ENCODE data around the gene MAST2. TPM values are rescaled to one million over a fixed set of nuclear protein-coding genes. Genes with fewer than 3 reads are reported as not detected.

The MAST2 gene
- total and polyA plus RNA-seq, 2 of the 13 experiments (the other 11 are each of a cell fraction or from before 2014, with no cell fraction given): 15.3 to 23.0 TPM

DNA sequence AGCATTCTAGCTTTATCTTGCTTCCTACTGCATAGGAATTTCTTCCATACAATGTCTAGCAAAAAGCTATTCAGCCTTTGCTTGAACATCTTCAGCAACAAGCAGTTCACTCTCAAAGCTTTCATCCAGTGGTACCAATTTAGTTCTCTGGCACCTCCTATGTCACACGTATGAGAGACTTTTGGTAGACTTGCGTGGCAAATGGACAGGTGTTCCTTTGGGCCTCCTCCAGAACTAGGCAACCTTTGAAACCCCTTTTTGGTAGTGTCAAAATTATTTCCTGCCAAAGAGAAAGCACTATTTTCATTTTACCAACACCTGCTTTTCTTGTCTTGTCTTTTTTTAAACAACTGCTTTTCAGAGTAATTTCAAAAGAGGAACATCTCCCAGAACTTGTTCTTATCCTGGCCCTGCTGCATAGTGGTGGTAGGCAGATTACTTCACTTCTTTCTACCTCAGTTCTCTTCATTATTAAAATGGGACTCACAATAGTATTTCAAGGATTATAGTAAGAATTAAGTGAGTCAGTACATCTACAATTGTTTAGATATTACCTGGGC is 122.4 kb downstream of the MAST2 start:
- DNase-seq (ENCODE audit: low spot score): no peak
- ChIA-PET POLR2A (no interaction called here), CTCF (ENCODE audit: low intra/inter-chr PET ratio, low total read pairs) (no interaction called here)
- in situ Hi-C loops (cut with HindIII; ENCODE audit: extremely low pct_ligation_motif_present, low pct_unique_long_range_greater_than_20kb) (no loop called here), intact Hi-C loops (cut with micrococcal nuclease; ENCODE audit: unreplicated experiment) (no loop called here)
- no peak for ATAC-seq
- no peak overlapping the region for H3K27ac ChIP-seq (ENCODE audit: extremely low read length, insufficient read depth, low read length)
- H3K79me2 ChIP-seq (ENCODE audit: insufficient read depth, low read length): no peaks in the 10 kb centered on the region
- H2AFZ ChIP-seq (ENCODE audit: low read length): no peak overlapping the region
- FAIRE-seq: no peak
- H3K4me2 ChIP-seq (ENCODE audit: low read depth, low read length): no peak overlapping the region
- no peaks in the 10 kb centered on the region for H3K27me3 ChIP-seq (ENCODE audit: control insufficient read depth in 1 of 2, insufficient read depth in 2 of 2, low read length in 2 of 2)
- H3K9ac ChIP-seq (ENCODE audit: insufficient read depth, low read depth, low read length): no peak overlapping the region
- no peaks in the 10 kb centered on the region for H3K9me3 ChIP-seq (ENCODE audit: low read length)
- H3K4me3 ChIP-seq (replicated peaks in 1 of 3; ENCODE audit: insufficient read depth in 1 of 3, low read depth in 2 of 3, low read length in 3 of 3): no peak overlapping the region
- H4K20me1 ChIP-seq (ENCODE audit: insufficient read depth, low read length): 0 out of 2 replicates have a peak, but pooled peaks cover 8% of the 10 kb centered on the region
- WGBS (ENCODE audit: low lambda C conversion rate): 97% methylated on average over 2 of the region's 2 CpGs
- H3K4me1 ChIP-seq (ENCODE audit: insufficient read depth, low read length): peaks cover 28% of the 10 kb centered on the region
- BruUV-seq (replicated peaks): no TSS peak
- no peaks in the 10 kb centered on the region for H3K36me3 ChIP-seq (replicated peaks in 1 of 2; ENCODE audit: control insufficient read depth in 1 of 2, insufficient read depth in 2 of 2, low read length in 2 of 2)
- TF ChIP-seq KLF15 (CRISPR knock-in tag; IDR thresholded peaks at IDR 0.05; ENCODE audit: borderline replicate concordance) (no peak), MBD4 (IDR thresholded peaks at IDR 0.05; ENCODE audit: borderline replicate concordance, low read length) (no peak), NFYC (CRISPR knock-in tag; IDR thresholded peaks at IDR 0.05) (no peak), EEA1 (CRISPR knock-in tag; IDR thresholded peaks at IDR 0.05; ENCODE audit: borderline replicate concordance) (no peak), ZNF841 (CRISPR knock-in tag; IDR thresholded peaks at IDR 0.05; ENCODE audit: borderline replicate concordance) (no peak), ZNF207 (IDR thresholded peaks at IDR 0.05; ENCODE audit: borderline replicate concordance) (no peak), SOX13 (IDR thresholded peaks at IDR 0.05) (no peak), SOX13 (CRISPR knock-in tag; conservative IDR thresholded peaks at IDR 0.05 in 1 of 2, IDR thresholded peaks at IDR 0.05 in 1 of 2) (no peak), ZSCAN30 (CRISPR knock-in tag; IDR thresholded peaks at IDR 0.05) (no peak)
- TF ChIP-seq, protein P1, sequence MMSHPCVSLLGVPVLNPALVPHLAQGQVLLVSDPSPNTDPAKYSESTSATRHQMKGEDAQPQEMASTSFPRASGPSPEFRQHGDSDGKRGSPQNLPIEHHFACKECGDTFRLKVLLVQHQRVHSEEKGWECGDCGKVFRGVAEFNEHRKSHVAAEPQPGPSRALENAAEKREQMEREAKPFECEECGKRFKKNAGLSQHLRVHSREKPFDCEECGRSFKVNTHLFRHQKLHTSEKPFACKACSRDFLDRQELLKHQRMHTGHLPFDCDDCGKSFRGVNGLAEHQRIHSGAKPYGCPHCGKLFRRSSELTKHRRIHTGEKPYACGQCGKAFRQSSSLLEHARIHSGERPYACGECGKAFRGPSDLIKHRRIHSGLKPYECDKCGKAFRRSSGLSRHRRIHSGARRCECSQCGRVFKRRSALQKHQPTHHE (CRISPR knock-in tag; IDR thresholded peaks at IDR 0.05; ENCODE audit: borderline replicate concordance): no peak
- TF ChIP-seq, protein P2, sequence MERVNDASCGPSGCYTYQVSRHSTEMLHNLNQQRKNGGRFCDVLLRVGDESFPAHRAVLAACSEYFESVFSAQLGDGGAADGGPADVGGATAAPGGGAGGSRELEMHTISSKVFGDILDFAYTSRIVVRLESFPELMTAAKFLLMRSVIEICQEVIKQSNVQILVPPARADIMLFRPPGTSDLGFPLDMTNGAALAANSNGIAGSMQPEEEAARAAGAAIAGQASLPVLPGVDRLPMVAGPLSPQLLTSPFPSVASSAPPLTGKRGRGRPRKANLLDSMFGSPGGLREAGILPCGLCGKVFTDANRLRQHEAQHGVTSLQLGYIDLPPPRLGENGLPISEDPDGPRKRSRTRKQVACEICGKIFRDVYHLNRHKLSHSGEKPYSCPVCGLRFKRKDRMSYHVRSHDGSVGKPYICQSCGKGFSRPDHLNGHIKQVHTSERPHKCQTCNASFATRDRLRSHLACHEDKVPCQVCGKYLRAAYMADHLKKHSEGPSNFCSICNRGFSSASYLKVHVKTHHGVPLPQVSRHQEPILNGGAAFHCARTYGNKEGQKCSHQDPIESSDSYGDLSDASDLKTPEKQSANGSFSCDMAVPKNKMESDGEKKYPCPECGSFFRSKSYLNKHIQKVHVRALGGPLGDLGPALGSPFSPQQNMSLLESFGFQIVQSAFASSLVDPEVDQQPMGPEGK (CRISPR knock-in tag; IDR thresholded peaks at IDR 0.05): no peak
- TF ChIP-seq, protein P3, sequence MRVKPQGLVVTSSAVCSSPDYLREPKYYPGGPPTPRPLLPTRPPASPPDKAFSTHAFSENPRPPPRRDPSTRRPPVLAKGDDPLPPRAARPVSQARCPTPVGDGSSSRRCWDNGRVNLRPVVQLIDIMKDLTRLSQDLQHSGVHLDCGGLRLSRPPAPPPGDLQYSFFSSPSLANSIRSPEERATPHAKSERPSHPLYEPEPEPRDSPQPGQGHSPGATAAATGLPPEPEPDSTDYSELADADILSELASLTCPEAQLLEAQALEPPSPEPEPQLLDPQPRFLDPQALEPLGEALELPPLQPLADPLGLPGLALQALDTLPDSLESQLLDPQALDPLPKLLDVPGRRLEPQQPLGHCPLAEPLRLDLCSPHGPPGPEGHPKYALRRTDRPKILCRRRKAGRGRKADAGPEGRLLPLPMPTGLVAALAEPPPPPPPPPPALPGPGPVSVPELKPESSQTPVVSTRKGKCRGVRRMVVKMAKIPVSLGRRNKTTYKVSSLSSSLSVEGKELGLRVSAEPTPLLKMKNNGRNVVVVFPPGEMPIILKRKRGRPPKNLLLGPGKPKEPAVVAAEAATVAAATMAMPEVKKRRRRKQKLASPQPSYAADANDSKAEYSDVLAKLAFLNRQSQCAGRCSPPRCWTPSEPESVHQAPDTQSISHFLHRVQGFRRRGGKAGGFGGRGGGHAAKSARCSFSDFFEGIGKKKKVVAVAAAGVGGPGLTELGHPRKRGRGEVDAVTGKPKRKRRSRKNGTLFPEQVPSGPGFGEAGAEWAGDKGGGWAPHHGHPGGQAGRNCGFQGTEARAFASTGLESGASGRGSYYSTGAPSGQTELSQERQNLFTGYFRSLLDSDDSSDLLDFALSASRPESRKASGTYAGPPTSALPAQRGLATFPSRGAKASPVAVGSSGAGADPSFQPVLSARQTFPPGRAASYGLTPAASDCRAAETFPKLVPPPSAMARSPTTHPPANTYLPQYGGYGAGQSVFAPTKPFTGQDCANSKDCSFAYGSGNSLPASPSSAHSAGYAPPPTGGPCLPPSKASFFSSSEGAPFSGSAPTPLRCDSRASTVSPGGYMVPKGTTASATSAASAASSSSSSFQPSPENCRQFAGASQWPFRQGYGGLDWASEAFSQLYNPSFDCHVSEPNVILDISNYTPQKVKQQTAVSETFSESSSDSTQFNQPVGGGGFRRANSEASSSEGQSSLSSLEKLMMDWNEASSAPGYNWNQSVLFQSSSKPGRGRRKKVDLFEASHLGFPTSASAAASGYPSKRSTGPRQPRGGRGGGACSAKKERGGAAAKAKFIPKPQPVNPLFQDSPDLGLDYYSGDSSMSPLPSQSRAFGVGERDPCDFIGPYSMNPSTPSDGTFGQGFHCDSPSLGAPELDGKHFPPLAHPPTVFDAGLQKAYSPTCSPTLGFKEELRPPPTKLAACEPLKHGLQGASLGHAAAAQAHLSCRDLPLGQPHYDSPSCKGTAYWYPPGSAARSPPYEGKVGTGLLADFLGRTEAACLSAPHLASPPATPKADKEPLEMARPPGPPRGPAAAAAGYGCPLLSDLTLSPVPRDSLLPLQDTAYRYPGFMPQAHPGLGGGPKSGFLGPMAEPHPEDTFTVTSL (CRISPR knock-in tag; IDR thresholded peaks at IDR 0.05; ENCODE audit: borderline replicate concordance): no peak
- TF ChIP-seq, protein P4, sequence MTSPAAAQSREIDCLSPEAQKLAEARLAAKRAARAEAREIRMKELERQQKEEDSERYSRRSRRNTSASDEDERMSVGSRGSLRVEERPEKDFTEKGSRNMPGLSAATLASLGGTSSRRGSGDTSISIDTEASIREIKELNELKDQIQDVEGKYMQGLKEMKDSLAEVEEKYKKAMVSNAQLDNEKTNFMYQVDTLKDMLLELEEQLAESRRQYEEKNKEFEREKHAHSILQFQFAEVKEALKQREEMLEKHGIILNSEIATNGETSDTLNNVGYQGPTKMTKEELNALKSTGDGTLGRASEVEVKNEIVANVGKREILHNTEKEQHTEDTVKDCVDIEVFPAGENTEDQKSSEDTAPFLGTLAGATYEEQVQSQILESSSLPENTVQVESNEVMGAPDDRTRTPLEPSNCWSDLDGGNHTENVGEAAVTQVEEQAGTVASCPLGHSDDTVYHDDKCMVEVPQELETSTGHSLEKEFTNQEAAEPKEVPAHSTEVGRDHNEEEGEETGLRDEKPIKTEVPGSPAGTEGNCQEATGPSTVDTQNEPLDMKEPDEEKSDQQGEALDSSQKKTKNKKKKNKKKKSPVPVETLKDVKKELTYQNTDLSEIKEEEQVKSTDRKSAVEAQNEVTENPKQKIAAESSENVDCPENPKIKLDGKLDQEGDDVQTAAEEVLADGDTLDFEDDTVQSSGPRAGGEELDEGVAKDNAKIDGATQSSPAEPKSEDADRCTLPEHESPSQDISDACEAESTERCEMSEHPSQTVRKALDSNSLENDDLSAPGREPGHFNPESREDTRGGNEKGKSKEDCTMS (CRISPR knock-in tag; conservative IDR thresholded peaks at IDR 0.05): no peak

Data from HepG2 (cell line).